Psoas muscle (tissue), 8 donors: ENCODE results near the gene SCARB1. TPM values are rescaled to one million over a fixed set of nuclear protein-coding genes. Genes with fewer than 3 reads are reported as not detected.
"Not testable (repeated sequence)": the region's sequence is repeated elsewhere in the genome, so short reads cannot be mapped to it uniquely, and the experiment has no call there.

Experiments
- ATAC-seq, 4 donors: fragments of 200-7000 bp; cut with Tn5 transposase; one replicate each; pipeline ENCODE4 v1.9.1; 2020; ENCODE audit warnings: moderate library complexity in 3 of 4, mild to moderate bottlenecking in 2 of 4
- DNase-seq, 2 donors: peaks; one replicate each; pipeline ENCODE4 v3.0.0-alpha.2; 2020
- H3K27ac ChIP-seq: fragments of 200-600 bp; one replicate; pipeline ENCODE4 v1.8.0; 2022
- H3K27me3 ChIP-seq, 3 donors: fragments of 200-600 bp in 1 of 3; one replicate each; pipeline versions ENCODE4 v1.6.1 to v1.8.0; 2013 to 2022; ENCODE audit warnings: low read length in 2 of 3, mild to moderate bottlenecking in 2 of 3, moderate library complexity in 1 of 3; ENCODE audit not compliant: insufficient read depth in 3 of 3
- H3K36me3 ChIP-seq, 2 donors: fragments of 200-600 bp in 1 of 2; one replicate each; pipeline versions ENCODE4 v1.6.1 to v1.8.0; 2013 to 2022; ENCODE audit warnings: low read depth in 1 of 2, mild to moderate bottlenecking in 1 of 2, moderate library complexity in 1 of 2; ENCODE audit not compliant: insufficient read depth in 1 of 2
- H3K4me1 ChIP-seq: fragments of 200-600 bp; one replicate; pipeline ENCODE4 v1.8.0; 2022
- H3K4me3 ChIP-seq: fragments of 200-600 bp; one replicate; pipeline ENCODE4 v1.8.0; 2022; ENCODE audit warnings: mild to moderate bottlenecking
- H3K9me3 ChIP-seq: fragments of 200-600 bp; one replicate; pipeline ENCODE4 v1.8.0; 2022
- CTCF ChIP-seq: fragments of 200-600 bp; IDR thresholded peaks from one replicate; pipeline ENCODE4 v1.8.0; 2022; ENCODE audit warnings: antibody characterized with exemption
- WGBS, 3 donors: extraction: QIAGEN DNeasy Blood & Tissue Kit; methylation state at CpG; one replicate each; pipeline versions ENCODE4 v1.1.6 to v1.1.7; 2013; 5-methylcytosine and 5-hydroxymethylcytosine counted together
- intact Hi-C, 2 donors: fragments of 100-400 bp; cut with DNase I; formaldehyde crosslinking; loops; one replicate each; pipeline versions ENCODE4 v1.11.0 to v1.14.2; 2022
- polyA plus RNA-seq, 3 donors: library from polyadenylated mRNA; stranded (reverse); fragments of 200-250 nt; gene quantifications; one replicate each; pipeline ENCODE4 v1.2.3, GENCODE V29; 2013
- total RNA-seq, 4 donors: library from RNA; stranded (reverse); fragmentation: NEBNext Ultra II Directional in 2 of 4; extraction: Animal tissue kit (Norgen Biotek cat#: 25700) in 2 of 4; gene quantifications; one replicate each; pipeline versions ENCODE4 v1.2.1 to v1.2.4, GENCODE V29; 2021 to 2023
- donor health status: healthy with polysubstance abuse.
- donor health status: DM: no; HTN: no; CAD: no; lungs with moderate emphysema.
- donor health status: Bipolar disorder and iron deficiency.
- donor health status: healthy.
- donor health status: DM: yes; HTN: yes; CAD: no.
- donor health status: DM: no; HTN: no; CAD: no.
- donor health status: DM: no; HTN: no; CAD: no.
- donor health status: DM: yes; HTN: yes; CAD: no.

The SCARB1 gene
- total and polyA plus RNA-seq, 7 donors: 5.7 to 19.6 (median 9.1) TPM

- Histone ChIP-seq H3K27me3 (no peaks in the 10 kb centered on the region), H3K36me3 (no peaks in the 10 kb centered on the region), H3K9me3 (no peaks in the 10 kb centered on the region), H3K4me3 (no peak overlapping the region), H3K27ac (no peak overlapping the region), H3K4me1 (no peaks in the 10 kb centered on the region)
- DNase-seq: no peak
- intact Hi-C loops: no loop called here
- 69 to 84% (median 79%) methylated on average over 10 of the region's 10 CpGs for WGBS, 3 donors
- ATAC-seq: no peak
- TF ChIP-seq CTCF: no peak
These were observed 19.8 kb upstream of the SCARB1 start for GRCh38 chr12:124883263-124884130.

- Histone ChIP-seq H3K27me3 (no peaks in the 10 kb centered on the region), H3K36me3 (no peaks in the 10 kb centered on the region), H3K27ac (no peak overlapping the region), H3K4me1 (no peaks in the 10 kb centered on the region), H3K9me3 (no peaks in the 10 kb centered on the region), H3K4me3 (no peak overlapping the region)
- WGBS, 3 donors: 60 to 66% (median 60%) methylated on average over 10 of the region's 10 CpGs
- TF ChIP-seq CTCF: no peak
- no peak for DNase-seq
- ATAC-seq: no peak
- intact Hi-C loops: no loop called here
These were observed 17.5 kb upstream of the SCARB1 start for GRCh38 chr12:124881123-124881522.

GRCh38 chr12:124880335-124880734, 16.7 kb upstream of the SCARB1 start:
- 90 to 94% (median 92%) methylated on average over 11 of the region's 11 CpGs for WGBS, 3 donors
- H3K4me1 ChIP-seq, H3K4me3 ChIP-seq, H3K27me3 ChIP-seq, H3K9me3 ChIP-seq, DNase-seq, intact Hi-C loops, H3K27ac ChIP-seq, H3K36me3 ChIP-seq, ATAC-seq: not testable (repeated sequence)

GRCh38 chr12:124878795-124879516, 15.3 kb upstream of the SCARB1 start:
- no peak for TF ChIP-seq CTCF
- Histone ChIP-seq H3K27ac (no peak overlapping the region), H3K27me3 (no peaks in the 10 kb centered on the region), H3K4me1 (no peaks in the 10 kb centered on the region), H3K36me3 (no peaks in the 10 kb centered on the region), H3K4me3 (no peak overlapping the region), H3K9me3 (no peaks in the 10 kb centered on the region)
- DNase-seq: no peak
- 92 to 94% (median 94%) methylated on average over 18 of the region's 18 CpGs for WGBS, 3 donors
- ATAC-seq: no peak
- intact Hi-C loops: no loop called here

- Histone ChIP-seq H3K4me1 (no peaks in the 10 kb centered on the region), H3K36me3 (no peaks in the 10 kb centered on the region), H3K9me3 (no peaks in the 10 kb centered on the region), H3K27me3 (no peaks in the 10 kb centered on the region), H3K4me3 (no peak overlapping the region), H3K27ac (no peak overlapping the region)
- intact Hi-C loops: no loop called here
- no peak for ATAC-seq
- WGBS, 3 donors: 51 to 60% (median 58%) methylated on average over 3 of the region's 3 CpGs
- DNase-seq: no peak
- TF ChIP-seq CTCF: no peak
These were observed 13.8 kb upstream of the SCARB1 start for GRCh38 chr12:124877423-124877822.
